OCI-LY1 (cell line): Measurements from ENCODE around the gene PRDM15.

Experiments
- H2AFZ ChIP-seq: fragments of 200-600 bp; sonication (generic), shearing (Covaris generic); 2 replicates; pipeline ENCODE4 v1.6.0; 2014; ENCODE audit warnings: antibody characterized with exemption, mild to moderate bottlenecking, low read length
- H3F3A ChIP-seq: fragments of 200-600 bp; sonication (generic), shearing (Covaris generic); 2 replicates; pipeline ENCODE4 v1.6.0; 2014; ENCODE audit warnings: mild to moderate bottlenecking, antibody characterized with exemption, low read length, moderate library complexity; ENCODE audit not compliant: insufficient read depth
- H3K27ac ChIP-seq: fragments of 200-600 bp; sonication (generic); 2 replicates; pipeline ENCODE4 v1.5.1; 2014; ENCODE audit warnings: low read length, mixed run types, mild to moderate bottlenecking, low read depth; ENCODE audit not compliant: poor library complexity, severe bottlenecking
- H3K27me3 ChIP-seq: fragments of 200-600 bp; sonication (generic); 2 replicates; pipeline ENCODE4 v1.6.0; 2014; ENCODE audit warnings: antibody characterized with exemption, mild to moderate bottlenecking, low read length, moderate library complexity; ENCODE audit not compliant: insufficient read depth
- H3K36me3 ChIP-seq: fragments of 200-600 bp; sonication (generic); 2 replicates; pipeline ENCODE4 v1.6.1; 2014; ENCODE audit warnings: mild to moderate bottlenecking, antibody characterized with exemption, low read length, moderate library complexity, mixed read lengths; ENCODE audit not compliant: insufficient read depth
- H3K4me1 ChIP-seq: fragments of 200-600 bp; sonication (generic); 2 replicates; pipeline ENCODE4 v1.5.1; 2014; ENCODE audit warnings: mild to moderate bottlenecking, low read length, moderate library complexity; ENCODE audit not compliant: insufficient read depth, severe bottlenecking
- H3K4me2 ChIP-seq: fragments of 200-600 bp; sonication (generic), shearing (Covaris generic); 2 replicates; pipeline ENCODE4 v1.6.1; 2014; ENCODE audit warnings: low read length
- H3K4me3 ChIP-seq: fragments of 200-600 bp; sonication (generic); 2 replicates; pipeline ENCODE4 v1.5.1; 2014; ENCODE audit warnings: low read length, low read depth, mild to moderate bottlenecking, mixed read lengths; ENCODE audit not compliant: poor library complexity, severe bottlenecking
- H3K79me2 ChIP-seq: fragments of 200-600 bp; shearing (Covaris generic); 2 replicates; pipeline ENCODE4 v1.6.1; 2016; ENCODE audit warnings: mixed run types, low read length, mixed read lengths; ENCODE audit not compliant: insufficient read depth
- H3K9ac ChIP-seq: fragments of 200-600 bp; sonication (generic), shearing (Covaris generic); 2 replicates; pipeline ENCODE4 v1.6.1; 2014; ENCODE audit warnings: mild to moderate bottlenecking, low read length, mixed read lengths
- H3K9me2 ChIP-seq: fragments of 200-600 bp; sonication (generic), shearing (Covaris generic); 2 replicates; pipeline ENCODE4 v1.6.1; 2014; ENCODE audit warnings: low read depth, mild to moderate bottlenecking, low read length, mixed read lengths
- H3K9me3 ChIP-seq: fragments of 200-600 bp; shearing (Covaris generic); 2 replicates; pipeline ENCODE4 v1.6.1; 2014; ENCODE audit warnings: low read length, mixed read lengths
- H4K20me1 ChIP-seq: fragments of 200-600 bp; sonication (generic), shearing (Covaris generic); 2 replicates; pipeline ENCODE4 v1.6.0; 2016; ENCODE audit warnings: mild to moderate bottlenecking, low read length; ENCODE audit not compliant: insufficient read depth
- EZH2 ChIP-seq: fragments of 200-600 bp; sonication (generic), shearing (Covaris generic); IDR thresholded peaks from 2 replicates; pipeline ENCODE4 v1.8.0; 2017; ENCODE audit warnings: borderline replicate concordance, mixed run types, mild to moderate bottlenecking, antibody characterized with exemption, low read length, moderate library complexity, mixed read lengths
- TF ChIP-seq, protein P1 (sequence below): fragments of 200-600 bp; sonication (generic), shearing (Covaris generic); IDR thresholded peaks from 2 replicates; pipeline ENCODE4 v1.5.1; 2017; ENCODE audit warnings: mild to moderate bottlenecking, antibody characterized with exemption, low read length, moderate library complexity, mixed read lengths

The PRDM15 gene

DNA sequence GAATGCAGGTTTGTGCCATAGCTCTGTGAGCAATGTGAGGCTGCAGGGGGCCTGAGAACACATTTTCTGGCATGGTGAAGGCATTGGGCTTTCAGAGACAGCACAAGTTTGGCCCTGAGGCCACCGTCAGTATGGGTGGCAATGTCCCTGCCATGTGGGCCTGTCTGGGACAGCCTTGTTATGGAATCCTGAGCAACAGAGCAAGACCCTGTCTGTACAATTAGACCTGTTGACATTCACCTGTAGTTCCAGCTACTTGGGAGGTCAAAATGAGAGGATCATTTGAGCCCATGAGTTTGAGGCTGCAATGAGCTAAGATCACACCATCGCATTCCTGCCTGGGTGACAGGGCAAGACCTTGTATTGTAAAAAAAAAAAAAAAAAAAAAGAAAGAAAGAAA is 35.6 kb downstream of the PRDM15 start:
- H3K36me3 ChIP-seq: peaks cover 81% of the 10 kb centered on the region
- no peaks in the 10 kb centered on the region for H3K27me3 ChIP-seq
- H3K9ac ChIP-seq: no peak overlapping the region
- peaks cover 60% of the 10 kb centered on the region for H3K4me1 ChIP-seq
- H3K4me3 ChIP-seq: no peak overlapping the region
- H3K9me2 ChIP-seq: no peaks in the 10 kb centered on the region
- H3K27ac ChIP-seq: peak overlapping the region; percentile 52
- TF ChIP-seq, protein P1, sequence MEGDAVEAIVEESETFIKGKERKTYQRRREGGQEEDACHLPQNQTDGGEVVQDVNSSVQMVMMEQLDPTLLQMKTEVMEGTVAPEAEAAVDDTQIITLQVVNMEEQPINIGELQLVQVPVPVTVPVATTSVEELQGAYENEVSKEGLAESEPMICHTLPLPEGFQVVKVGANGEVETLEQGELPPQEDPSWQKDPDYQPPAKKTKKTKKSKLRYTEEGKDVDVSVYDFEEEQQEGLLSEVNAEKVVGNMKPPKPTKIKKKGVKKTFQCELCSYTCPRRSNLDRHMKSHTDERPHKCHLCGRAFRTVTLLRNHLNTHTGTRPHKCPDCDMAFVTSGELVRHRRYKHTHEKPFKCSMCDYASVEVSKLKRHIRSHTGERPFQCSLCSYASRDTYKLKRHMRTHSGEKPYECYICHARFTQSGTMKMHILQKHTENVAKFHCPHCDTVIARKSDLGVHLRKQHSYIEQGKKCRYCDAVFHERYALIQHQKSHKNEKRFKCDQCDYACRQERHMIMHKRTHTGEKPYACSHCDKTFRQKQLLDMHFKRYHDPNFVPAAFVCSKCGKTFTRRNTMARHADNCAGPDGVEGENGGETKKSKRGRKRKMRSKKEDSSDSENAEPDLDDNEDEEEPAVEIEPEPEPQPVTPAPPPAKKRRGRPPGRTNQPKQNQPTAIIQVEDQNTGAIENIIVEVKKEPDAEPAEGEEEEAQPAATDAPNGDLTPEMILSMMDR: no peak
- TF ChIP-seq EZH2: no peak
- no peak overlapping the region for H3K4me2 ChIP-seq
- no peaks in the 10 kb centered on the region; the same call in 1 of the 2 replicates for H3F3A ChIP-seq
- H3K79me2 ChIP-seq: no peaks in the 10 kb centered on the region
- no peaks in the 10 kb centered on the region for H4K20me1 ChIP-seq
- peaks cover 6% of the 10 kb centered on the region for H3K9me3 ChIP-seq
- no peak overlapping the region for H2AFZ ChIP-seq

DNA sequence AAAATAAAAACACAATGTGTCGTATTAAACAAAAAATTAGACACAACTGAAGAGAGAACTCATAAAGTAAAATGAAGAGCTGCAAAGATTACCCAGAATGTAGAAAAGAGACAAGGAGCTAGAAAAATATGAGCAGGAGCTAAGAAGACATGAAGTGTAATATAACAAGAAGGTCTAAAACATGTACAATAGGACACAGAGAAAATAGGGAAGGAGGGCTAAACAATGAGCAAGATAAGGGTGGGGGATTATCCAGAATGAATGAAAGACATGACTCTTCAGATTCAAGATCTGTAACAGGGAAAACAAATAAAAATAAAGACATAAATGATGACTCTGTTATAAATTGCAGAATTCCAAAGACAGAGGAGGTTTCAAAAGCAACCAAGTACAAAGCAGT is 38.3 kb downstream of the PRDM15 start:
- H4K20me1 ChIP-seq: no peaks in the 10 kb centered on the region
- H3K9ac ChIP-seq: no peak overlapping the region
- peaks cover 81% of the 10 kb centered on the region for H3K36me3 ChIP-seq
- peaks cover 67% of the 10 kb centered on the region for H3K4me1 ChIP-seq
- H2AFZ ChIP-seq: no peak overlapping the region
- no peaks in the 10 kb centered on the region for H3K79me2 ChIP-seq
- H3K27ac ChIP-seq: no peak overlapping the region
- peaks cover 6% of the 10 kb centered on the region for H3K9me3 ChIP-seq
- no peak for TF ChIP-seq EZH2
- TF ChIP-seq, protein P1: no peak
- no peaks in the 10 kb centered on the region for H3K27me3 ChIP-seq
- no peak overlapping the region for H3K4me3 ChIP-seq
- no peaks in the 10 kb centered on the region; the same call in 1 of the 2 replicates for H3F3A ChIP-seq
- H3K4me2 ChIP-seq: no peak overlapping the region
- no peaks in the 10 kb centered on the region for H3K9me2 ChIP-seq

DNA sequence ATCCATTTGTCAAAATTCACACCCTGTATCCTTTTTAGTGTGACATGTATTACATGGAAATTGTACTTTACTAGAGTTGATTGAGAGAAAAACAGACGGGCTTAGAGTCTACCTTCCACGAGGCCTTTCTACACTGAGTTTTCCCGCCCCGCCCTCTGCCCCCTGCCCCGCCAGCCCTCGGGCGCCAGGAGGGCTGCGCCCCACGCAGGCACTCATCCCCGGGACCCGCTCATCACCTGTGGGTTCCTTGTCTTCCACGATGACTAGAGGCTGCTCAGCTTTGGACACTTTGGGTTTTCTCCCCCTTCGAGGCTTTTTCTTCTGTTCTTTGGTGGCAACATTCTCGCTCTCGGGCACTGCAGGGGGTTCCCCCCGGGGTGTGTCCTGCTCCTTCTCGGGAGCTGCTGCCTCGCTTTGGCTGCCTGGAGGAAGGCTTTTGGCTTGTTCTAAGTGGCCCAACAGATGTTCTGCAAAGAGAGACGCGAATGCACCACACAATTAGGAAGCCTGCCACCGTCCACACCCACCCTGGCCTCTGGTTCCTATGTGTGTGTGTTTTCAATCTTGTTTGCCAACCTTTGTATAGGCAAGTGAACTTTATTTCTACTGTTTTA is 39.6 kb downstream of the PRDM15 start:
- H3K79me2 ChIP-seq: no peaks in the 10 kb centered on the region
- no peak overlapping the region for H2AFZ ChIP-seq
- H3K9me2 ChIP-seq: no peaks in the 10 kb centered on the region
- H3K36me3 ChIP-seq: peaks cover 87% of the 10 kb centered on the region
- H4K20me1 ChIP-seq: no peaks in the 10 kb centered on the region
- peak overlapping the region; percentile 45; the same call in 1 of the 2 replicates for H3K9ac ChIP-seq
- peak overlapping the region; percentile 94 for H3K27ac ChIP-seq
- H3K4me3 ChIP-seq: no peak overlapping the region
- peaks cover 68% of the 10 kb centered on the region for H3K4me1 ChIP-seq
- no peak for TF ChIP-seq EZH2
- TF ChIP-seq, protein P1: no peak
- peak overlapping the region; percentile 86; the same call in 1 of the 2 replicates for H3K4me2 ChIP-seq
- H3K27me3 ChIP-seq: no peaks in the 10 kb centered on the region
- H3F3A ChIP-seq: no peaks in the 10 kb centered on the region; the same call in 1 of the 2 replicates
- peaks cover 6% of the 10 kb centered on the region for H3K9me3 ChIP-seq
